ENCODE data around the gene SLC6A19.

DNA sequence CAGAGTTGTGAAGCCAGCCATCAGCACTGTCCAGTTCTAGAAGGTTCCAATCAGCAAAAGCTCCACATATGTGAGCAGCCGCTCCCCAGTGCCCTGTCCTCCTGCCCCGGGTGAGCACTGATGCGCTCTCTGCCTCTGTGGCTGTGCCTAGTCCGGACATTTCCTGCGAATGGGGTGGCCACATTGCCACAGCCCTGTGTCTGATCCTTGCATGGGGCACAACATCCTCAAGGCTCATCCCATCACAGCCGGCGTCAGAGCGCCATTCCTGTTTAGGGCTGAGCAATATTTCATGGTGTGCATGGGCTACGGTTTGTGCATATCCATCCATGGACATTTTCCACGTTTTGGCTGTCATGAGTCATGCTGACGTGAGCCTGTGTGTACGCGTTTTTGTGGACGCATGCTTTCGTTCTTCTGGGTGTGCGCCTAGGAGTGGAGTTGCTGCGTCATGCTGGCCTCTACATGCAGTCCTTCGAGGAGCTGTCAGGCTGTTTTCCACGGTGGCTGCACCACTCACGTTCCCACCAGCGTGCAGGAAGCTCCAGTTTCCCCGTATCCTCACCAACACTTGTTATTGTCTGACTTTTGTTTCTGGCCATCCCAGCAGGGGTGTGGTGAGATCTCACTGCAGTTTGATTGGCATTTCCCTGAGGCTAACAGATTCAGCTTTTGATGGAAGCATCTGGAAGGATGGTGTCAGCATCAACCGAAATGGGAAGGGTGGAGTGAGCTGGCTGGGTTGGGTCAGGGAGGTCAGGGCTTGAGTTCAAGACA is 14.1 kb downstream of the SLC6A19 start:
- TF ChIP-seq, protein P1, sequence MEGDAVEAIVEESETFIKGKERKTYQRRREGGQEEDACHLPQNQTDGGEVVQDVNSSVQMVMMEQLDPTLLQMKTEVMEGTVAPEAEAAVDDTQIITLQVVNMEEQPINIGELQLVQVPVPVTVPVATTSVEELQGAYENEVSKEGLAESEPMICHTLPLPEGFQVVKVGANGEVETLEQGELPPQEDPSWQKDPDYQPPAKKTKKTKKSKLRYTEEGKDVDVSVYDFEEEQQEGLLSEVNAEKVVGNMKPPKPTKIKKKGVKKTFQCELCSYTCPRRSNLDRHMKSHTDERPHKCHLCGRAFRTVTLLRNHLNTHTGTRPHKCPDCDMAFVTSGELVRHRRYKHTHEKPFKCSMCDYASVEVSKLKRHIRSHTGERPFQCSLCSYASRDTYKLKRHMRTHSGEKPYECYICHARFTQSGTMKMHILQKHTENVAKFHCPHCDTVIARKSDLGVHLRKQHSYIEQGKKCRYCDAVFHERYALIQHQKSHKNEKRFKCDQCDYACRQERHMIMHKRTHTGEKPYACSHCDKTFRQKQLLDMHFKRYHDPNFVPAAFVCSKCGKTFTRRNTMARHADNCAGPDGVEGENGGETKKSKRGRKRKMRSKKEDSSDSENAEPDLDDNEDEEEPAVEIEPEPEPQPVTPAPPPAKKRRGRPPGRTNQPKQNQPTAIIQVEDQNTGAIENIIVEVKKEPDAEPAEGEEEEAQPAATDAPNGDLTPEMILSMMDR (IDR thresholded peaks at IDR 0.05; ENCODE audit: low read depth, low read length), result no peak
- no peak for TF ChIP-seq EZH2phosphoT487 (IDR thresholded peaks at IDR 0.05; ENCODE audit: low read depth)

Measured in OCI-LY3 (cell line).